GM23338 (cell line): Measurements from ENCODE around the gene SSH2. TPM values are rescaled to one million over a fixed set of nuclear protein-coding genes. Genes with fewer than 3 reads are reported as not detected.

Experiments
- ATAC-seq: fragments of 200-7000 bp; cut with Tn5 transposase; 3 replicates; pipeline ENCODE4 v1.9.1; 2020
- DNase-seq: peaks from one replicate; pipeline ENCODE4 v3.0.0-alpha.2; 2015; ENCODE audit warnings: low spot score
- H2AFZ ChIP-seq: fragments of 200-600 bp; sonication (generic); 2 replicates; pipeline ENCODE4 v1.8.0; 2016; ENCODE audit warnings: antibody characterized with exemption, mild to moderate bottlenecking, moderate library complexity
- H3F3A ChIP-seq: fragments of 200-600 bp; sonication (generic); replicated peaks from 2 replicates; pipeline ENCODE4 v1.8.0; 2017; ENCODE audit warnings: antibody characterized with exemption, mixed run types, low read depth
- H3K27ac ChIP-seq: fragments of 200-600 bp; sonication (generic); 2 replicates; pipeline ENCODE4 v1.6.1; 2016; ENCODE audit warnings: low read depth
- H3K27me3 ChIP-seq: fragments of 200-600 bp; sonication (generic); 2 replicates; pipeline ENCODE4 v1.8.0; 2016; ENCODE audit warnings: mild to moderate bottlenecking, mixed run types, moderate library complexity; ENCODE audit not compliant: insufficient read depth
- H3K36me3 ChIP-seq: fragments of 200-600 bp; sonication (generic); 2 replicates; pipeline ENCODE4 v1.8.0; 2016; ENCODE audit warnings: mild to moderate bottlenecking; ENCODE audit not compliant: insufficient read depth
- H3K4me1 ChIP-seq: fragments of 200-600 bp; sonication (generic); 2 replicates; pipeline ENCODE4 v1.8.0; 2016; ENCODE audit warnings: mild to moderate bottlenecking, moderate library complexity; ENCODE audit not compliant: insufficient read depth
- H3K4me2 ChIP-seq: fragments of 200-600 bp; sonication (generic); 2 replicates; pipeline ENCODE4 v1.7.1; 2017; ENCODE audit warnings: mixed run types
- H3K4me3 ChIP-seq: fragments of 200-600 bp; sonication (generic); 2 replicates; pipeline ENCODE4 v1.6.1; 2016; ENCODE audit warnings: mixed run types
- H3K79me2 ChIP-seq: fragments of 200-600 bp; sonication (generic); replicated peaks from 2 replicates; pipeline ENCODE4 v1.8.0; 2017; ENCODE audit warnings: mild to moderate bottlenecking; ENCODE audit not compliant: insufficient read depth
- H3K9me2 ChIP-seq: fragments of 200-600 bp; sonication (generic); 2 replicates; pipeline ENCODE4 v1.8.0; 2017; ENCODE audit not compliant: insufficient read depth
- H4K20me1 ChIP-seq: fragments of 200-600 bp; sonication (generic); replicated peaks from 2 replicates; pipeline ENCODE4 v1.8.0; 2017; ENCODE audit warnings: mild to moderate bottlenecking; ENCODE audit not compliant: insufficient read depth
- H3K27ac Mint-ChIP-seq: 2 replicates; pipeline ENCODE4 v1.8.0; 2020; ENCODE audit warnings: inconsistent platforms, mild to moderate bottlenecking, moderate library complexity, mixed read lengths
- H3K27me3 Mint-ChIP-seq: 3 replicates; pipeline ENCODE4 v1.8.0; 2022; ENCODE audit warnings: low read depth, mild to moderate bottlenecking, moderate library complexity, mixed read lengths, inconsistent platforms; ENCODE audit not compliant: insufficient read depth, poor library complexity
- H3K36me3 Mint-ChIP-seq: 3 replicates; pipeline ENCODE4 v1.8.0; 2021; ENCODE audit warnings: low read depth, mild to moderate bottlenecking, inconsistent platforms, moderate library complexity, mixed read lengths
- H3K4me1 Mint-ChIP-seq: 3 replicates; pipeline ENCODE4 v1.8.0; 2020; ENCODE audit warnings: mild to moderate bottlenecking, inconsistent platforms, mixed read lengths
- H3K4me3 Mint-ChIP-seq: 3 replicates; pipeline ENCODE4 v1.8.0; 2021; ENCODE audit warnings: moderate library complexity, mild to moderate bottlenecking, inconsistent platforms, mixed read lengths
- H3K9me3 Mint-ChIP-seq: 3 replicates; pipeline ENCODE4 v1.8.0; 2020; ENCODE audit warnings: moderate library complexity, mild to moderate bottlenecking, inconsistent platforms, mixed read lengths
- EZH2 ChIP-seq: fragments of 200-600 bp; sonication (generic); IDR thresholded peaks from one replicate; pipeline ENCODE4 v1.8.0; 2017; ENCODE audit warnings: antibody characterized with exemption, mild to moderate bottlenecking, low read depth; ENCODE audit not compliant: unreplicated experiment
- EZH2phosphoT487 ChIP-seq: fragments of 200-600 bp; sonication (generic); IDR thresholded peaks from one replicate; pipeline ENCODE4 v1.8.1; 2018; ENCODE audit warnings: antibody characterized with exemption; ENCODE audit not compliant: unreplicated experiment
- JUNB ChIP-seq: IDR thresholded peaks from one replicate; pipeline ENCODE4 v1.6.1; 2016; ENCODE audit warnings: antibody characterized with exemption; ENCODE audit not compliant: unreplicated experiment
- NANOG ChIP-seq: IDR thresholded peaks from 2 replicates; pipeline ENCODE4 v1.6.1; 2016; ENCODE audit warnings: antibody characterized with exemption, borderline replicate concordance
- POLR2AphosphoS5 ChIP-seq: IDR thresholded peaks from 2 replicates; pipeline ENCODE4 v1.6.1; 2016; ENCODE audit warnings: antibody characterized with exemption, low read depth
- REST ChIP-seq: IDR thresholded peaks from one replicate; pipeline ENCODE4 v1.6.1; 2018; ENCODE audit warnings: antibody characterized with exemption; ENCODE audit not compliant: unreplicated experiment
- ZNF114 ChIP-seq: fragments of 250-450 bp; sonication (Bioruptor Pico); IDR thresholded peaks from 2 replicates; pipeline ENCODE4 v1.5.0; 2020; ENCODE audit warnings: mild to moderate bottlenecking, moderate library complexity
- ZNF331 ChIP-seq: fragments of 250-450 bp; sonication (Bioruptor Pico); IDR thresholded peaks from 2 replicates; pipeline ENCODE4 v1.5.0; 2020; ENCODE audit warnings: low read depth, mild to moderate bottlenecking, moderate library complexity
- ZNF462 ChIP-seq: fragments of 250-450 bp; sonication (Bioruptor Pico); IDR thresholded peaks from 2 replicates; pipeline ENCODE4 v1.5.0; 2020; ENCODE audit warnings: mild to moderate bottlenecking, moderate library complexity
- polyA plus RNA-seq: library from polyadenylated mRNA; unstranded; fragments of >200 nt; fragmentation: Nextera tagmentation; extraction: Ambion mirVana; gene quantifications from 2 replicates; pipeline ENCODE4 v1.2.1, GENCODE V29; 2016
- total RNA-seq: library from RNA; depleted of rRNA; stranded (reverse); fragments of >200 nt; shearing (Covaris generic); gene quantifications from 2 replicates; pipeline ENCODE4 v1.2.3, GENCODE V29; 2014

The SSH2 gene
- total and polyA plus RNA-seq, 2 experiments from 2014 or later, result 9.9 to 12.1 TPM

GRCh38 chr17:29825604-29826003, 104.4 kb downstream of the SSH2 start:
- Histone ChIP-seq H3K4me2 (no peak overlapping the region), H3K4me1 (0 out of 2 replicates have a peak, but pooled peaks cover 9% of the 10 kb centered on the region), H3K27ac (no peak overlapping the region), H3K4me3 (no peak overlapping the region), H3K36me3 (no peaks in the 10 kb centered on the region), H3K27me3 (no peaks in the 10 kb centered on the region), H3F3A (no peaks in the 10 kb centered on the region), H3K79me2 (no peaks in the 10 kb centered on the region), H2AFZ (no peak overlapping the region), H3K9me2 (no peaks in the 10 kb centered on the region), H4K20me1 (no peaks in the 10 kb centered on the region)
- DNase-seq (no peak), ATAC-seq (no peak)
- Mint-ChIP-seq H3K36me3 (no peaks in the 10 kb centered on the region), H3K9me3 (no peaks in the 10 kb centered on the region), H3K27ac (no peak overlapping the region), H3K27me3 (peaks cover 3% of the 10 kb centered on the region), H3K4me3 (no peak overlapping the region), H3K4me1 (peaks cover 17% of the 10 kb centered on the region)
- TF ChIP-seq JUNB (no peak), ZNF331 (CRISPR knock-in tag) (no peak), REST (no peak)

- no peak overlapping the region for H3K4me3 ChIP-seq
- no peaks in the 10 kb centered on the region for H3K4me1 ChIP-seq
- no peaks in the 10 kb centered on the region for H4K20me1 ChIP-seq
- H3K4me2 ChIP-seq, result no peak overlapping the region
- no peaks in the 10 kb centered on the region for H3F3A ChIP-seq
- H3K36me3 Mint-ChIP-seq, result no peaks in the 10 kb centered on the region
- H3K4me1 Mint-ChIP-seq, result peaks cover 1% of the 10 kb centered on the region; the same call in 2 of the 3 replicates
- H3K27me3 ChIP-seq, result no peaks in the 10 kb centered on the region
- no peak for ATAC-seq
- H3K9me3 Mint-ChIP-seq, result no peaks in the 10 kb centered on the region
- H3K27ac Mint-ChIP-seq, result no peak overlapping the region
- no peak overlapping the region for H3K4me3 Mint-ChIP-seq
- DNase-seq, result no peak
- peaks cover 3% of the 10 kb centered on the region for H3K27me3 Mint-ChIP-seq
- no peak overlapping the region for H2AFZ ChIP-seq
- no peaks in the 10 kb centered on the region for H3K79me2 ChIP-seq
- no peaks in the 10 kb centered on the region for H3K36me3 ChIP-seq
- H3K9me2 ChIP-seq, result no peaks in the 10 kb centered on the region
- H3K27ac ChIP-seq, result no peak overlapping the region
- TF ChIP-seq ZNF331 (CRISPR knock-in tag) (no peak), EZH2 (no peak), REST (no peak), EZH2phosphoT487 (no peak), POLR2AphosphoS5 (no peak), ZNF462 (CRISPR knock-in tag) (no peak), JUNB (no peak), ZNF114 (no peak), NANOG (no peak)
Measured at GRCh38 chr17:29821897-29822296, 108.1 kb downstream of the SSH2 start.
